Panc1 (cell line): ENCODE results near the gene MS4A6E. TPM values are rescaled to one million over a fixed set of nuclear protein-coding genes. Genes with fewer than 3 reads are reported as not detected.

Experiments used
- ATAC-seq: fragments of 200-7000 bp; cut with Tn5 transposase; 2 replicates; pipeline ENCODE4 v1.9.1; 2020; ENCODE audit warnings: mild to moderate bottlenecking, moderate library complexity
- BruUV-seq: library from RNA; stranded (reverse); fragments of 400-500 nt; replicated peaks from 2 replicates; lab custom pipeline; 2021; lab: Mats Ljungman, UMichigan
- CTCF ChIA-PET: fragments of 300-600 bp; sonication (Branson Sonifier 250); formaldehyde crosslinking; loops from one replicate; lab custom pipeline; 2022; ENCODE audit warnings: antibody characterized with exemption; lab: Charles Lee
- POLR2A ChIA-PET: fragments of 300-600 bp; sonication (Branson Sonifier 250); formaldehyde crosslinking; loops from one replicate; lab custom pipeline; 2022; ENCODE audit warnings: antibody characterized with exemption; lab: Charles Lee
- DNase-seq: peaks from one replicate; pipeline ENCODE4 v3.0.0-alpha.2; 2010; ENCODE audit warnings: low read depth, low spot score
- H3K27ac ChIP-seq: 2 replicates; pipeline ENCODE4 v1.5.1; 2011; ENCODE audit warnings: mild to moderate bottlenecking, low read length, inconsistent platforms
- H3K27me3 ChIP-seq: fragments of 200-500 bp; sonication (Bioruptor generic); 2 replicates; pipeline ENCODE4 v1.6.0; 2014; ENCODE audit warnings: low read length, inconsistent platforms; ENCODE audit not compliant: control insufficient read depth, insufficient read depth
- H3K36me3 ChIP-seq: fragments of 200-500 bp; sonication (Bioruptor generic); 2 replicates; pipeline ENCODE4 v1.5.1; 2014; ENCODE audit warnings: inconsistent platforms, mild to moderate bottlenecking, low read length, moderate library complexity; ENCODE audit not compliant: control insufficient read depth, insufficient read depth
- H3K4me1 ChIP-seq: 2 replicates; pipeline ENCODE4 v1.5.1; 2011; ENCODE audit warnings: inconsistent platforms, mild to moderate bottlenecking, low read length, moderate library complexity; ENCODE audit not compliant: control insufficient read depth, insufficient read depth
- H3K4me3 ChIP-seq, 2 experiments: 2 replicates each; pipeline ENCODE4 v1.5.1; 2011 to 2012; ENCODE audit warnings: low read depth in 2 of 2, low read length in 2 of 2, mild to moderate bottlenecking in 2 of 2, inconsistent platforms in 1 of 2, moderate library complexity in 1 of 2
- H3K9me3 ChIP-seq: fragments of 200-500 bp; sonication (Bioruptor generic); 2 replicates; pipeline ENCODE4 v1.5.1; 2014; ENCODE audit warnings: low read depth, mild to moderate bottlenecking, inconsistent platforms, low read length, moderate library complexity; ENCODE audit not compliant: control insufficient read depth, insufficient read depth
- POLR2AphosphoS5 ChIP-seq: IDR thresholded peaks from 2 replicates; pipeline ENCODE4 v1.6.1; 2012; ENCODE audit warnings: mild to moderate bottlenecking, low read depth, low read length, moderate library complexity
- SIN3A ChIP-seq: IDR thresholded peaks from 2 replicates; pipeline ENCODE4 v1.6.1; 2012; ENCODE audit warnings: low read depth, mild to moderate bottlenecking, low read length, moderate library complexity, borderline replicate concordance; ENCODE audit not compliant: insufficient read depth
- TCF7L2 ChIP-seq: IDR thresholded peaks from 2 replicates; pipeline ENCODE4 v1.6.1; 2011; ENCODE audit warnings: mild to moderate bottlenecking, low read depth, low read length, inconsistent platforms
- in situ Hi-C: cut with HindIII; loops from 2 replicates; pipeline ENCODE4 v1.10.0; 2016; ENCODE audit warnings: low sequenced_read_pairs, low pct_unique_long_range_greater_than_20kb
- intact Hi-C: fragments of 100-400 bp; cut with micrococcal nuclease; formaldehyde crosslinking; loops from one replicate; pipeline ENCODE4 v1.10.0; 2022; ENCODE audit not compliant: unreplicated experiment
- total RNA-seq: library from RNA; stranded (reverse); gene quantifications from one replicate; pipeline ENCODE4 v1.2.1, GENCODE V29; 2021; ENCODE audit not compliant: unreplicated experiment
- TF ChIP-seq, protein P1 (sequence below): fragments of 450-650 bp; IDR thresholded peaks from 2 replicates; pipeline ENCODE4 v1.5.1; 2017; ENCODE audit warnings: mild to moderate bottlenecking
- TF ChIP-seq, protein P2 (sequence below), 2 experiments: IDR thresholded peaks; 2 replicates each; pipeline ENCODE4 v1.6.1; 2011 to 2012; ENCODE audit warnings: low read depth in 2 of 2, control low read depth in 1 of 2, low read length in 1 of 2, mild to moderate bottlenecking in 1 of 2, moderate library complexity in 1 of 2; ENCODE audit not compliant: insufficient read depth in 1 of 2

MS4A6E gene
- total RNA-seq, 1 experiment from 2014 or later: not detected

DNA sequence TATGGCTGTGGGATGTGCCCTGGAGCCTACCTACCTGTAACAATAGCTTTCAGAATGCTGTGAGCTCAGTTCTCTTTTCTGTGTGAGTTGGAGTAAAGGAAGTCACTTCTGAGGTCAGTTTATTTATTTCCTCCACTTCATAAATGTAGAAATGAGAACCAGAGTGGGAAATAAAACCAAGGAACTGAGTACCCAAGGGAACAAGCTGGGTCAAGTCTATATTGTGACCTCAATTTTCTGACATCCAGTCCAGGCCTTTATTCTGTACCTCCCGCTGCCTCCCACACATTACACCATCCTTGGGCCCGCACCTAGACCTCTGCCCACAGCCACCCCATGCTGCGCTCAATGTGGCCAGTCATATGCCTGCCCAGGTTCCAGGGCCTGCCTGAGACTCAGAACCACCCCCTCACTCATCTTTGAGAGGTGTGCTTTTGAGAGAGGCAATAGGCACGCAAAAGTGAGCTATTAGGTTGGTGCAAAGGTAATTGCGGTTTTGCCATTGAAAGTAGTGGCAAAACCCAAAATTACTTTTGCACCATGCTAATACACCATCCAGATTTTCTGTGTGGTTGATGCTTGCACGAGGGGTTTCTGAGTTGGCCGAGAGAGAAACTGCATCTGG is 9.8 kb downstream of the MS4A6E start:
- in situ Hi-C loops (no loop called here), intact Hi-C loops (no loop called here)
- BruUV-seq: no TSS peak
- Histone ChIP-seq H3K9me3 (no peaks in the 10 kb centered on the region), H3K27ac (no peak overlapping the region), H3K27me3 (no peaks in the 10 kb centered on the region), H3K4me3 (no peak overlapping the region), H3K36me3 (no peaks in the 10 kb centered on the region), H3K4me1 (no peaks in the 10 kb centered on the region)
- no peak for ATAC-seq
- POLR2A ChIA-PET: no interaction called here
- CTCF ChIA-PET: no interaction called here
- DNase-seq: no peak
- TF ChIP-seq, protein P1, sequence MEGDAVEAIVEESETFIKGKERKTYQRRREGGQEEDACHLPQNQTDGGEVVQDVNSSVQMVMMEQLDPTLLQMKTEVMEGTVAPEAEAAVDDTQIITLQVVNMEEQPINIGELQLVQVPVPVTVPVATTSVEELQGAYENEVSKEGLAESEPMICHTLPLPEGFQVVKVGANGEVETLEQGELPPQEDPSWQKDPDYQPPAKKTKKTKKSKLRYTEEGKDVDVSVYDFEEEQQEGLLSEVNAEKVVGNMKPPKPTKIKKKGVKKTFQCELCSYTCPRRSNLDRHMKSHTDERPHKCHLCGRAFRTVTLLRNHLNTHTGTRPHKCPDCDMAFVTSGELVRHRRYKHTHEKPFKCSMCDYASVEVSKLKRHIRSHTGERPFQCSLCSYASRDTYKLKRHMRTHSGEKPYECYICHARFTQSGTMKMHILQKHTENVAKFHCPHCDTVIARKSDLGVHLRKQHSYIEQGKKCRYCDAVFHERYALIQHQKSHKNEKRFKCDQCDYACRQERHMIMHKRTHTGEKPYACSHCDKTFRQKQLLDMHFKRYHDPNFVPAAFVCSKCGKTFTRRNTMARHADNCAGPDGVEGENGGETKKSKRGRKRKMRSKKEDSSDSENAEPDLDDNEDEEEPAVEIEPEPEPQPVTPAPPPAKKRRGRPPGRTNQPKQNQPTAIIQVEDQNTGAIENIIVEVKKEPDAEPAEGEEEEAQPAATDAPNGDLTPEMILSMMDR: no peak
- TF ChIP-seq, protein P2, sequence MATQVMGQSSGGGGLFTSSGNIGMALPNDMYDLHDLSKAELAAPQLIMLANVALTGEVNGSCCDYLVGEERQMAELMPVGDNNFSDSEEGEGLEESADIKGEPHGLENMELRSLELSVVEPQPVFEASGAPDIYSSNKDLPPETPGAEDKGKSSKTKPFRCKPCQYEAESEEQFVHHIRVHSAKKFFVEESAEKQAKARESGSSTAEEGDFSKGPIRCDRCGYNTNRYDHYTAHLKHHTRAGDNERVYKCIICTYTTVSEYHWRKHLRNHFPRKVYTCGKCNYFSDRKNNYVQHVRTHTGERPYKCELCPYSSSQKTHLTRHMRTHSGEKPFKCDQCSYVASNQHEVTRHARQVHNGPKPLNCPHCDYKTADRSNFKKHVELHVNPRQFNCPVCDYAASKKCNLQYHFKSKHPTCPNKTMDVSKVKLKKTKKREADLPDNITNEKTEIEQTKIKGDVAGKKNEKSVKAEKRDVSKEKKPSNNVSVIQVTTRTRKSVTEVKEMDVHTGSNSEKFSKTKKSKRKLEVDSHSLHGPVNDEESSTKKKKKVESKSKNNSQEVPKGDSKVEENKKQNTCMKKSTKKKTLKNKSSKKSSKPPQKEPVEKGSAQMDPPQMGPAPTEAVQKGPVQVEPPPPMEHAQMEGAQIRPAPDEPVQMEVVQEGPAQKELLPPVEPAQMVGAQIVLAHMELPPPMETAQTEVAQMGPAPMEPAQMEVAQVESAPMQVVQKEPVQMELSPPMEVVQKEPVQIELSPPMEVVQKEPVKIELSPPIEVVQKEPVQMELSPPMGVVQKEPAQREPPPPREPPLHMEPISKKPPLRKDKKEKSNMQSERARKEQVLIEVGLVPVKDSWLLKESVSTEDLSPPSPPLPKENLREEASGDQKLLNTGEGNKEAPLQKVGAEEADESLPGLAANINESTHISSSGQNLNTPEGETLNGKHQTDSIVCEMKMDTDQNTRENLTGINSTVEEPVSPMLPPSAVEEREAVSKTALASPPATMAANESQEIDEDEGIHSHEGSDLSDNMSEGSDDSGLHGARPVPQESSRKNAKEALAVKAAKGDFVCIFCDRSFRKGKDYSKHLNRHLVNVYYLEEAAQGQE (IDR thresholded peaks at IDR 0.05; ENCODE audit: insufficient read depth in 1 of 2, low read depth in 2 of 2, low read length in 1 of 2): no peak
- TF ChIP-seq TCF7L2 (no peak), POLR2AphosphoS5 (no peak), SIN3A (no peak)

DNA sequence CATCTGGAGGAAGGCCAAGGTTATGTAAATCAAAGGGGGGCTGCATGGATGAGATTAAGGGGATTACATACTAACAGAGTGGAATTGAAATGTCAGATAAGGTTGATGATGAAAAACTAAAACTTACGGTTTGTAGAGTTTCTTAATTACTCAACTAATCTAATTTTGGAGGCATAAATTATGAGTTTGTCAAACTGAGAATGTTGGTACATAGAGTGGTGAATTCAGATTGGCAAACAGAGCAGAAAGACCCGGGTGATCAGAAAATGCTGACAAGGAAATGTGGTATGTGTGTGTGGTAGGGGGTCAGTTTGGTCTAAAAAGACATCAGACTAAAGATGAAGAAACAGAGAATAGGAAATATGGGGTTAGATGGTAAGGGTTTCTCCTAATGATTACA is 11.0 kb downstream of the MS4A6E start:
- CTCF ChIA-PET: no interaction called here
- Histone ChIP-seq H3K27ac (no peak overlapping the region), H3K4me1 (no peaks in the 10 kb centered on the region), H3K36me3 (no peaks in the 10 kb centered on the region), H3K9me3 (no peaks in the 10 kb centered on the region), H3K27me3 (no peaks in the 10 kb centered on the region), H3K4me3 (no peak overlapping the region)
- BruUV-seq: no TSS peak
- ATAC-seq (no peak), DNase-seq (no peak)
- in situ Hi-C loops: no loop called here
- POLR2A ChIA-PET: no interaction called here
- intact Hi-C loops: no loop called here
- TF ChIP-seq, protein P1: no peak
- TF ChIP-seq POLR2AphosphoS5 (no peak), SIN3A (no peak), TCF7L2 (no peak)
- TF ChIP-seq, protein P2 (IDR thresholded peaks at IDR 0.05; ENCODE audit: insufficient read depth in 1 of 2, low read depth in 2 of 2, low read length in 1 of 2): no peak
